ENCODE data around the gene SLC9A4. TPM values are rescaled to one million over a fixed set of nuclear protein-coding genes. Genes with fewer than 3 reads are reported as not detected.

The SLC9A4 gene, protein sequence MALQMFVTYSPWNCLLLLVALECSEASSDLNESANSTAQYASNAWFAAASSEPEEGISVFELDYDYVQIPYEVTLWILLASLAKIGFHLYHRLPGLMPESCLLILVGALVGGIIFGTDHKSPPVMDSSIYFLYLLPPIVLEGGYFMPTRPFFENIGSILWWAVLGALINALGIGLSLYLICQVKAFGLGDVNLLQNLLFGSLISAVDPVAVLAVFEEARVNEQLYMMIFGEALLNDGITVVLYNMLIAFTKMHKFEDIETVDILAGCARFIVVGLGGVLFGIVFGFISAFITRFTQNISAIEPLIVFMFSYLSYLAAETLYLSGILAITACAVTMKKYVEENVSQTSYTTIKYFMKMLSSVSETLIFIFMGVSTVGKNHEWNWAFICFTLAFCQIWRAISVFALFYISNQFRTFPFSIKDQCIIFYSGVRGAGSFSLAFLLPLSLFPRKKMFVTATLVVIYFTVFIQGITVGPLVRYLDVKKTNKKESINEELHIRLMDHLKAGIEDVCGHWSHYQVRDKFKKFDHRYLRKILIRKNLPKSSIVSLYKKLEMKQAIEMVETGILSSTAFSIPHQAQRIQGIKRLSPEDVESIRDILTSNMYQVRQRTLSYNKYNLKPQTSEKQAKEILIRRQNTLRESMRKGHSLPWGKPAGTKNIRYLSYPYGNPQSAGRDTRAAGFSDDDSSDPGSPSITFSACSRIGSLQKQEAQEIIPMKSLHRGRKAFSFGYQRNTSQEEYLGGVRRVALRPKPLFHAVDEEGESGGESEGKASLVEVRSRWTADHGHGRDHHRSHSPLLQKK
- total RNA-seq (under 1 TPM in 1 of 2 donors, not detected in 1; 0.06 TPM), polyA plus RNA-seq (under 1 TPM in 1 of 2 donors, not detected in 1; 0.09 TPM)
- long read RNA-seq, donor 1 = 0 reads
- long read RNA-seq, donor 2 = 0 reads
- long read RNA-seq, donor 3 = 0 reads
- long read RNA-seq, donor 4 = 0 reads
- long read RNA-seq, donor 5 = 0 reads

DNA sequence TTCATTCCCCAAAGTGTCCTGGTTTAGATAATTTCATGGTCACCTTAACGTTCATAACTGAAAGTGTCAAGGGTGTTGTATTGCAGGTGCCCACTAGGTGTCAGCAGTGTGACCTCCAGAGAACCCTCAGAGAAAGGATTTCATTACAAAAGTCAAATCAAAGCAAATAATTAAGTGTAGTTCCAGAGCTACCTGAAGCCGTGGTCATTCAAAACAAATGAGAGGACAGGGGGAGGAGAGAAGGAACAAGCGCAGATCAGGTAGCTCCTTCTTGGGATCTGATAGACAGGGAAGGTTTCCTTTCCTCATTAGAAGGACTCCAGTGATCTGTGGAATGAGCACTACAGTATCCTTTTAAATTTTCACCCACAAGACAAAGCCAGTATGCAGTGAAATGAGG is at the start of gene SLC9A4:
Gene SLC9A4, plus strand, starts transcription at position 207 of the 400 bp plus-strand sequence. CDS start 534 bp downstream, outside the sequence.
- ATAC-seq (ENCODE audit: insufficient read depth, low FRiP score) (no peak), DNase-seq (peak; percentile 34 to 49 (median 47))
- no peak within 1 kb of the TSS for H3K4me3 ChIP-seq
- H3K36me3 ChIP-seq (ENCODE audit: control insufficient read depth in 4 of 4, insufficient read depth in 4 of 4, low read length in 4 of 4) = no peaks in the 10 kb centered on the region
- no peak within 1 kb of the TSS for H3K9ac ChIP-seq (ENCODE audit: insufficient read depth in 1 of 2, low read length in 2 of 2)
- H3K4me1 ChIP-seq (ENCODE audit: control insufficient read depth in 5 of 5, insufficient read depth in 5 of 5, low read length in 5 of 5) = no peaks in the 10 kb centered on the region
- no peak within 1 kb of the TSS for H3K27ac ChIP-seq (ENCODE audit: low read depth in 1 of 2, low read length in 1 of 2)
- H3K9me3 ChIP-seq (ENCODE audit: control insufficient read depth in 4 of 4, insufficient read depth in 3 of 4, low read length in 3 of 4) = peaks cover 0 to 5% (median 1%) of the 10 kb centered on the region in 4 donors
- peaks cover 0 to 5% (median 2%) of the 10 kb centered on the region in 3 donors for H3K27me3 ChIP-seq (ENCODE audit: control insufficient read depth in 3 of 3, insufficient read depth in 3 of 3, low read length in 2 of 3)
- TF ChIP-seq, protein P1, sequence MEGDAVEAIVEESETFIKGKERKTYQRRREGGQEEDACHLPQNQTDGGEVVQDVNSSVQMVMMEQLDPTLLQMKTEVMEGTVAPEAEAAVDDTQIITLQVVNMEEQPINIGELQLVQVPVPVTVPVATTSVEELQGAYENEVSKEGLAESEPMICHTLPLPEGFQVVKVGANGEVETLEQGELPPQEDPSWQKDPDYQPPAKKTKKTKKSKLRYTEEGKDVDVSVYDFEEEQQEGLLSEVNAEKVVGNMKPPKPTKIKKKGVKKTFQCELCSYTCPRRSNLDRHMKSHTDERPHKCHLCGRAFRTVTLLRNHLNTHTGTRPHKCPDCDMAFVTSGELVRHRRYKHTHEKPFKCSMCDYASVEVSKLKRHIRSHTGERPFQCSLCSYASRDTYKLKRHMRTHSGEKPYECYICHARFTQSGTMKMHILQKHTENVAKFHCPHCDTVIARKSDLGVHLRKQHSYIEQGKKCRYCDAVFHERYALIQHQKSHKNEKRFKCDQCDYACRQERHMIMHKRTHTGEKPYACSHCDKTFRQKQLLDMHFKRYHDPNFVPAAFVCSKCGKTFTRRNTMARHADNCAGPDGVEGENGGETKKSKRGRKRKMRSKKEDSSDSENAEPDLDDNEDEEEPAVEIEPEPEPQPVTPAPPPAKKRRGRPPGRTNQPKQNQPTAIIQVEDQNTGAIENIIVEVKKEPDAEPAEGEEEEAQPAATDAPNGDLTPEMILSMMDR (IDR thresholded peaks at IDR 0.05; ENCODE audit: control extremely low read depth, extremely low read depth) = peak; percentile 50
- 3 to 8% methylated on average over 3 of the region's 3 CpGs for WGBS, 2 donors

DNA sequence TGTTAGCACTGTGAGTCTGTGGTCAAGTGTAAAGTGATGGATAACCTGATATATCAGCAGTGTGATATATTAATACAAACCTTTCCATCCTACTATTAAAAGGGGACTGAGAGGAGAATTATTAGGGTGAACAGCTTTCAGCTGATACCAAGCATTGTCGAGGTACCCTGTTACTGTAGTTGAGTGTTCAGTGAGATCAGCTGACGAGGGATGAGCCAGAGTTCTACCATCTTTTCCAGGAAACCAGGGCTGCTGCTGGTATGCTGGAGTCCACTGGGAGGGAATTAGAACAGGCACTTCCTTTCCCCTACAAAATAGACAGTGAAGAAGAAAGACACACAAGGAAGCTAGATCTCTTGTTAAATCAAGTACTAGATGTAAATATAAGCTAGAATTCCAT is 49.7 kb upstream of the SLC9A4 start:
- TF ChIP-seq, protein P1 (IDR thresholded peaks at IDR 0.05; ENCODE audit: control extremely low read depth, extremely low read depth) = no peak
- ATAC-seq (ENCODE audit: insufficient read depth, low FRiP score) (no peak), DNase-seq (no peak)
- WGBS, 2 donors = 80 to 86% methylated on average over 2 of the region's 2 CpGs
- no peaks in the 10 kb centered on the region for H3K4me1 ChIP-seq (ENCODE audit: control insufficient read depth in 5 of 5, insufficient read depth in 5 of 5, low read length in 5 of 5)
- no peaks in the 10 kb centered on the region for H3K9me3 ChIP-seq (ENCODE audit: control insufficient read depth in 4 of 4, insufficient read depth in 3 of 4, low read length in 3 of 4)
- no peak overlapping the region for H3K9ac ChIP-seq (ENCODE audit: insufficient read depth in 1 of 2, low read length in 2 of 2)
- H3K27me3 ChIP-seq (ENCODE audit: control insufficient read depth in 3 of 3, insufficient read depth in 3 of 3, low read length in 2 of 3) = no peaks in the 10 kb centered on the region
- no peak overlapping the region for H3K4me3 ChIP-seq
- H3K27ac ChIP-seq (ENCODE audit: low read depth in 1 of 2, low read length in 1 of 2) = no peak overlapping the region
- H3K36me3 ChIP-seq (ENCODE audit: control insufficient read depth in 4 of 4, insufficient read depth in 4 of 4, low read length in 4 of 4) = no peaks in the 10 kb centered on the region

DNA sequence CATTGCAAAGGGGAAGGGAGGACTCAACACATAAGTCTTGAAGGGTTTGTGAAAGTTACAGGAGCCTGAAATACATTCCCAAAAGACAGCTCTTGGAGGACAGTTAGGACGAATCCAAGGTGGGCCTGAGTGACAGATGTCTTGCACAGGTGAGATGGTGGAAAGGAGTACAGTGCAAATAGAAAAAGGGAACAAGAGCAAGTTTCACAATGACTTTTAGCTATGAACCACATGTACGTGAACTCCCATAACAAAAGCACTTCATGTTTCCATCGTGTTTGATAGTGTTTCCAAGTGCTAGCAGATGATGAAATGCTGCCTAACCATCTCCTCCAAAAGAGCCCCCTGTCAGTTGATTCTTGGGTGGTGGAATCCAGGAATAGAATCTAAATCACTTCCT is 48.3 kb upstream of the SLC9A4 start:
- Histone ChIP-seq H3K9me3 (ENCODE audit: control insufficient read depth in 4 of 4, insufficient read depth in 3 of 4, low read length in 3 of 4) (no peaks in the 10 kb centered on the region), H3K27ac (ENCODE audit: low read depth in 1 of 2, low read length in 1 of 2) (no peak overlapping the region), H3K36me3 (ENCODE audit: control insufficient read depth in 4 of 4, insufficient read depth in 4 of 4, low read length in 4 of 4) (no peaks in the 10 kb centered on the region), H3K4me3 (no peak overlapping the region), H3K27me3 (ENCODE audit: control insufficient read depth in 3 of 3, insufficient read depth in 3 of 3, low read length in 2 of 3) (no peaks in the 10 kb centered on the region), H3K4me1 (ENCODE audit: control insufficient read depth in 5 of 5, insufficient read depth in 5 of 5, low read length in 5 of 5) (no peaks in the 10 kb centered on the region), H3K9ac (ENCODE audit: insufficient read depth in 1 of 2, low read length in 2 of 2) (no peak overlapping the region)
- TF ChIP-seq, protein P1 (IDR thresholded peaks at IDR 0.05; ENCODE audit: control extremely low read depth, extremely low read depth) = no peak
- no peak for ATAC-seq (ENCODE audit: insufficient read depth, low FRiP score)
- WGBS, 2 donors = 29 to 45% methylated on average over 3 of the region's 3 CpGs
- no peak for DNase-seq
